BJ (cell line): Measurements from ENCODE around the gene TNFRSF1B. TPM values are rescaled to one million over a fixed set of nuclear protein-coding genes. Genes with fewer than 3 reads are reported as not detected.

Experiments
- CTCF ChIA-PET: fragments of 350-600 bp; formaldehyde crosslinking; extraction: SDS; loops from one replicate; lab custom pipeline; 2021; ENCODE audit warnings: antibody characterized with exemption, inconsistent platforms; lab: Yijun Ruan, JAX
- POLR2A ChIA-PET: fragments of 300-600 bp; sonication (Branson Sonifier 250); formaldehyde crosslinking; extraction: SDS; loops from one replicate; lab custom pipeline; 2021; ENCODE audit warnings: antibody characterized with exemption; lab: Charles Lee
- DNase-seq: peaks from one replicate; pipeline ENCODE4 v3.0.0-alpha.2; 2011; ENCODE audit warnings: low read depth
- H3K27me3 ChIP-seq: 2 replicates; pipeline ENCODE4 v1.6.0; 2011; ENCODE audit warnings: low read length; ENCODE audit not compliant: control insufficient read depth, insufficient read depth
- H3K36me3 ChIP-seq: 2 replicates; pipeline ENCODE4 v1.5.1; 2011; ENCODE audit warnings: low read length; ENCODE audit not compliant: control insufficient read depth, insufficient read depth
- H3K4me3 ChIP-seq: 2 replicates; pipeline ENCODE4 v1.5.1; 2011; ENCODE audit warnings: low read depth, mild to moderate bottlenecking, control low read depth, low read length
- polyA plus RNA-seq: library from polyadenylated mRNA; depleted of rRNA; stranded (reverse); fragments of >200 nt; gene quantifications from 2 replicates; pipeline ENCODE4 v1.2.3, GENCODE V29; 2011
- TF ChIP-seq, protein P1 (sequence below): IDR thresholded peaks from 2 replicates; pipeline ENCODE4 v1.5.1; 2011; ENCODE audit warnings: low read depth, mild to moderate bottlenecking, control low read depth, inconsistent platforms, low read length, moderate library complexity; ENCODE audit not compliant: insufficient read depth

TNFRSF1B gene
- polyA plus RNA-seq, 1 experiment: 0.60 TPM

DNA sequence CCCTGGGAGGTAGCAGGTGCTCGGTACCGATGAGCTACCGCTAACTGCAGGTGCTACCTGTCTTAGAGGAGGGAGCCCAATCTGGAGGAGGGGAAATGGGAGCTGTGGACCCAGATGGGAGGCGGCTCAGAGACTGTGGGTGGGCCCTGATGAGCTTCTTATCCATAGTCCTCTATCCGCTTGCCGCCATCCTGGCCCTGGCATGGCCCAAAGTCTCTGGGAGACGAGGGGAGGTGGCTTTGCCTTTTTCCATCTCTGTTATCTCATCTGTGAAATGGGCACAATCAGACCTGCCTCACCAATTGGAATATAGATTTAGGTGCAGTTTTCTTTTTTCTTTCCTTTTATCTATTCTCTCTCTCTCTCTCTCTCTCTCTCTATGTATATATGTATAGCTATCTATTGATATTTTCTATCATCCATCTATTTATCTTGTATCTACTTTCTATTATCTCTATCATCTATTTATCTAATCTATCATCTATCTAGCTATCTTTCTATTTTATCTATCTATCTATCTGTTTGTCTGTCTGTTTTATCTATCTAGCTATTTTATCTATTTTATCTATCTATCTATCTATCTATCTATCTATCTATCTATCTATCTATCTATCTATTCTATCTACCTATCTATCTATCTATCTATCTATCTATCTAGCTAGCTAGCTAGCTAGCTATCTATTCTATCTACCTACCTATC lies 16.5 kb downstream of the TNFRSF1B start:
- H3K27me3 ChIP-seq: peaks cover 2% of the 10 kb centered on the region
- POLR2A ChIA-PET: no interaction called here
- CTCF ChIA-PET: interaction anchor here (0.5 to 2.9 kb wide), 8 partner anchors 8 to 1056 kb away, joined by 3 to 15 read pairs (median 3); no protein-coding TSS in a partner anchor
- TF ChIP-seq, protein P1, sequence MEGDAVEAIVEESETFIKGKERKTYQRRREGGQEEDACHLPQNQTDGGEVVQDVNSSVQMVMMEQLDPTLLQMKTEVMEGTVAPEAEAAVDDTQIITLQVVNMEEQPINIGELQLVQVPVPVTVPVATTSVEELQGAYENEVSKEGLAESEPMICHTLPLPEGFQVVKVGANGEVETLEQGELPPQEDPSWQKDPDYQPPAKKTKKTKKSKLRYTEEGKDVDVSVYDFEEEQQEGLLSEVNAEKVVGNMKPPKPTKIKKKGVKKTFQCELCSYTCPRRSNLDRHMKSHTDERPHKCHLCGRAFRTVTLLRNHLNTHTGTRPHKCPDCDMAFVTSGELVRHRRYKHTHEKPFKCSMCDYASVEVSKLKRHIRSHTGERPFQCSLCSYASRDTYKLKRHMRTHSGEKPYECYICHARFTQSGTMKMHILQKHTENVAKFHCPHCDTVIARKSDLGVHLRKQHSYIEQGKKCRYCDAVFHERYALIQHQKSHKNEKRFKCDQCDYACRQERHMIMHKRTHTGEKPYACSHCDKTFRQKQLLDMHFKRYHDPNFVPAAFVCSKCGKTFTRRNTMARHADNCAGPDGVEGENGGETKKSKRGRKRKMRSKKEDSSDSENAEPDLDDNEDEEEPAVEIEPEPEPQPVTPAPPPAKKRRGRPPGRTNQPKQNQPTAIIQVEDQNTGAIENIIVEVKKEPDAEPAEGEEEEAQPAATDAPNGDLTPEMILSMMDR: no peak
- DNase-seq: no peak
- no peak overlapping the region for H3K4me3 ChIP-seq
- no peaks in the 10 kb centered on the region for H3K36me3 ChIP-seq

DNA sequence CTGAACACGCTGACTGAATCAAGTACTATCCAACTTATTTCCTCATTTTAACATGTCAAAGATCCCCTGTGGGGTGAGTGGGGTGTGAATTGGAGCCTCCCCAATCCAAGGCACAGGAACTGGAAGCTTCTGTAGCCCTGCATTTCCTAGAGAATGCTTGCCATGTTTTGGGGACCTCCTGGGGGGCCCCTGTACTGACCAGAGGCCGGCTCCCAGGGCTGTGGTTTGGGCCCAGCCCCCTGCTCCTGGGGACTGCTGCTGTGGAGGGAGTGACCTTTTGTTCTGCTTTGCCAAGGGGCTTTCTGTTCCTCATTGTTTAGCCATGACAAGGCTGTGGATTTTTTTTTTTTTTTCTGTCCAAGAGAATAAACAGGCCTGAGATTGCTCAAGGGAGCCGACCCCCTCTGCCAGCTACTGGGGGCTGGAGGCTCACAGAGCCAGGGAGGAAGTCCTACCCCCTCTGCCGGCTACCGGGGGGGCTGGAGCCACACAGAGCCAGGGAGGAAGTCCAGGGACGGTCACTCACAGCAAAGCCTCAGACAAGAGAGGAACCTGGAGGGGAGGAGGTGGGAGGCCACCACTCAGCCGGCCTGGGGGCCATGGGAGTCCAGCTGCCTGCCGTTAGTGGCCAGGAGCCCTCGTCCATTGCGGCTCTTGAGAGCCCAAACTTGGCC lies 17.4 kb downstream of the TNFRSF1B start:
- CTCF ChIA-PET: interaction anchor here (0.6 to 2.9 kb wide), 5 partner anchors 9 to 1057 kb away, joined by 3 to 15 read pairs (median 5); no protein-coding TSS in a partner anchor
- Histone ChIP-seq H3K4me3 (no peak overlapping the region), H3K27me3 (peaks cover 5% of the 10 kb centered on the region), H3K36me3 (no peaks in the 10 kb centered on the region)
- POLR2A ChIA-PET: no interaction called here
- no peak for DNase-seq
- TF ChIP-seq, protein P1: peak; percentile 42

GRCh38 chr1:12185036-12185917 lies 18.5 kb downstream of the TNFRSF1B start:
- ChIA-PET CTCF (interaction anchor here (0.6 to 2.9 kb wide), 4 partner anchors 23 to 1148 kb away, joined by 3 to 16 read pairs (median 9); no protein-coding TSS in a partner anchor), POLR2A (no interaction called here)
- no peak overlapping the region for H3K4me3 ChIP-seq
- no peak for DNase-seq
- no peaks in the 10 kb centered on the region for H3K36me3 ChIP-seq
- TF ChIP-seq, protein P1: no peak
- peaks cover 7% of the 10 kb centered on the region for H3K27me3 ChIP-seq

DNA sequence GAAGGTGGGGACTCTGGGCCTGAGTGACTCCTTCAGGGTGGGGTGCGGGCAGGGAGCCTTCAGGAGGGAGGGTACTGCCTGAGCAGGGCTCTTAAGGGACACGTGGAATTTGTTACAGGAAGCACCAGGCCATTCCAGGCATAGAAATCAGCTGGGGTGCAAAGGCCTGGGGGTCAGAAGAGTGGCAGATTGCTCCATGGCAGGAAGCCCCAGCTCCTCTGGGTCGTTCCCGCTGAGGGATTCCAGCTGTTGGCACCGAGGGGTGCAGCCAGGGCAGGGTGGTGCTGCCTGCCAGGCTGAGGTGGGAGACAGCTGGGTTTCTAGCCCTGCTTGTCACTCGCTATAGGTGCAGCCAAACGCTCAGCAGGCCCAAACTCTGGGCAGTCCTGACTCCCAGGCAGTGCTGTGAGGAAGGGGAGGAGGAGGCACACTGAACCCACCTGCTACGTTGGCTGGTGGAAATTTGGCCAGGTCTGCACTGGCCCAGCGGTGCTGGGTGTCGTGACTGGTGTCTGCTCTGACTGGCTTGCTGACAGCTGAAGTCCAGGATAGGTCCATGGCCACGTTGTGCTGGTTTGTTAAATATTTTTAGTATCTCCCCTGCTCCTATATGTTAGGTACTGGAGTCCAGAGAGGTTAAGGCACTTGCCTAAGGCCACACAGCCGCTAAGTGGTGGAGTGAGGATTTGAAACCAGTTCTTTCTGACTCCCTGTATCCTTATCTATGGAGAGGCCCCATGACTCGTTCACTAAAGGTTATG lies 19.3 kb downstream of the TNFRSF1B start:
- Histone ChIP-seq H3K27me3 (peaks cover 9% of the 10 kb centered on the region), H3K36me3 (no peaks in the 10 kb centered on the region), H3K4me3 (no peak overlapping the region)
- CTCF ChIA-PET: interaction anchor here (1.2 to 2.5 kb wide), 4 partner anchors 17 to 61 kb away, joined by 3 to 16 read pairs (median 4); no protein-coding TSS in a partner anchor
- TF ChIP-seq, protein P1: no peak
- POLR2A ChIA-PET: interaction anchor here (0.6 kb wide), 1 partner anchor 59 kb away, joined by 3 read pairs; no protein-coding TSS in a partner anchor
- DNase-seq: no peak
